ENCODE measurements around the gene ST3GAL4.
"Not testable (repeated sequence)": the region's sequence is repeated elsewhere in the genome, so short reads cannot be mapped to it uniquely, and the experiment has no call there.

ST3GAL4 gene

GRCh38 chr11:126346586-126346940 lies 8.9 kb upstream of the ST3GAL4 start:
- DNase-seq (ENCODE audit: low read depth, low spot score), result no peak

GRCh38 chr11:126346946-126347345 lies 8.5 kb upstream of the ST3GAL4 start:
- not testable (repeated sequence) for DNase-seq (ENCODE audit: low read depth, low spot score)

DNA sequence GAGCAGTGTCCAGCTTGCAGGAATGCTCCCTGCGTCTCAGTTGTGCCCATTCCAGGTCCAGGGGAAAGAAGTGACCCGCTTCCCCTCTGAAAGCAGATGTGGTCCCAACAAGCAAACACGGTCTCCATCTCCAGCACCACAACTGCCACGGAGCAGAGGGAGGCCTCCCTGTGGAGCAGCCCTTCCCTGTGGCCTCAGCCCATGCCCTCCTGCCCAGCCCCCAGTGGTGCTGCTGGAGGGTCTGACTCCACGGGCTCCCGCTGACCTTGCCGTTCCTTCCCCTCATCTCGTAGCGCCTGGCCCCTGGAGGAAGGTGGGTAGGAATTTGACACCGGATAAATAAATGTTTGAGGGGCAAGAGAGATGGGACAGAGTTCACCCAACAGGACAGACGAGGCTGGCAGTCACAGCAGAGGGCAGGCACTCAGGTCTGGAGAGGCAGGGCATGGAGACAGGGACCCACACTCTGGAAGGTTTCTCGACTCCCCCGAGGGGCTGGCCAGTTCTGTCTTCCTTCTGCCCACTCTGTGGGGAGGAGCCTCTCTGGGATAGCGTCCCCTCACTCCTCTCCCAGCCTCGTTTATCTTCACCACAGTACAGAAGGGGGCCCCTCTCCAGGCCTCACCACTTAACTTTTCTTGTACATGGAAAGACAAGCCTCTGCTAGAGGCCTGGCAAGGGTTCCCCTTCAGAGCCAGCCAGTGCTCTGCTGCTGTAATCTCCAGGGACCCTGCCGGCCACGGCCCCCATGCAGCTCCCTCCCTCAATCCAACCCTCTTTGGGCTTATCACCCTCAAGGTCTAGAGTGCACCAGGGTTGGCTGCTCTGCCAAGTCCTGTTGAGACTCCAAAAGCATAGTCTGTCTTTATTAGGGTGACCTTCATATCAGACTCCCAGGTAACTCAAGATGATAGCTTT lies 7.5 kb upstream of the ST3GAL4 start:
- no peak for DNase-seq (ENCODE audit: low read depth, low spot score)

GRCh38 chr11:126348806-126349582 lies 6.5 kb upstream of the ST3GAL4 start:
- no peak for DNase-seq (ENCODE audit: low read depth, low spot score)

DNA sequence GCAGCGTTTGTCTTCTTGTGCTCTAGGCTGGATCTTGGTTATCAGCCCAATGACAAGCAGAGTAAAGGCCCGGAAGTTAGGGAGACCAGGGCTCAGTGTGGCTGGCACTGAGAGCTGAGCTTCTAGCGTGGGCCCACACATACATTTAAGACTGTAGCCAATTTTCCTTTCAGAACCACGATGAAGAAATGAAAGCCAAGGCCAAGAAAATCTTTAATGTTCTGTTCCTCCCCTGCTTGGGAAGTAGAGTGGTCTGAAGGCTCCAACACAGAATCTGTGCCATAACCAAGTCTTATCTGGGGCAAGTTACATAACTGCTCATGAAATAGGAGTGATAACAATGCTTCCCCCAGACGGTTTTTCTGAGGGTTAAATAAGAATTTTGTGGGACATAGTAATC lies 4.7 kb upstream of the ST3GAL4 start:
- DNase-seq (ENCODE audit: low read depth, low spot score), result no peak

GRCh38 chr11:126352163-126352562 lies 3.3 kb upstream of the ST3GAL4 start:
- DNase-seq (ENCODE audit: low read depth, low spot score), result no peak

DNA sequence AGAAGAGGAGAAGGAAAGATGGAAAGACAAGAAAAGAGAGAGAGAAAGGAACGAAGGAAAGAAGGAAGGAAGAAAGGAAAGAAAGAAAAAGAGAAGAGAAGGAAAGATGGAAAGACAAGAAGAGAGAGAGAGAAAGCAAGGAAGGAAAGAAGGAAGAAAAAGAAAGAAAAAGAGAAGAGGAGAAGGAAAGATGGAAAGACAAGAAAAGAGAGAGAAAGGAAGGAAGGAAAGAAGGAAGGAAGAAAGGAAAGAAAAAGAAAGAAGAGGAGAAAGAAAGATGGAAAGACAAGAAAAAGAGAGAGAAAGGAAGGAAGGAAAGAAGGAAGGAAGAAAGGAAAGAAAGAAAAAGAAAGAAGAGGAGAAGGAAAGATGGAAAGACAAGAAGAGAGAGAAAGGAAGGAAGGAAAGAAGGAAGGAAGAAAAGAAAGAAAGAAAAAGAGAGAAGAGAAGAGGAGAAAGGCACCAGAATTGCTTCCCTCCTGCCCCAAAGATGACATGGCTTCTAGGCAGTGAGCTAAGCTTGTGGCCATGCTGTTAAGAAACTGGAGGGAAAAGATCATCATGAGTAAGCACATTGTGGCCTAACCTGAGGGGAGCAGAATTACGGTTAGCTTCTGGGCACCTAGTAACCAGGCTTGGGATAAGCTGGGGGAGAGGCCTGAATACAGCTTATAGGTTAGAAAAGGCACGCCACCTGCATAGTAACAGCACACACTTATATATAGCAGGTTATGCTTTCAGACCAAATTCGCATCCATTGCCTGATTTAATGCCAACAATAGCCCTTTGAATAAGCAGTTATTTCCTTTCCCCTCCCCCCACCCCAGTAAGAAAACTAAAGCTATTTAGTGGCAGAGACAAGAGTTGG lies 2.3 kb upstream of the ST3GAL4 start:
- DNase-seq (ENCODE audit: low read depth, low spot score), result peak; percentile 52

GRCh38 chr11:126354631-126355323 lies 709 bp upstream of the ST3GAL4 start:
- peak; percentile 40 for DNase-seq (ENCODE audit: low read depth, low spot score)

GRCh38 chr11:126355926-126356897 lies 726 bp downstream of the ST3GAL4 start:
- DNase-seq (ENCODE audit: low read depth, low spot score), result peak; percentile 38

DNA sequence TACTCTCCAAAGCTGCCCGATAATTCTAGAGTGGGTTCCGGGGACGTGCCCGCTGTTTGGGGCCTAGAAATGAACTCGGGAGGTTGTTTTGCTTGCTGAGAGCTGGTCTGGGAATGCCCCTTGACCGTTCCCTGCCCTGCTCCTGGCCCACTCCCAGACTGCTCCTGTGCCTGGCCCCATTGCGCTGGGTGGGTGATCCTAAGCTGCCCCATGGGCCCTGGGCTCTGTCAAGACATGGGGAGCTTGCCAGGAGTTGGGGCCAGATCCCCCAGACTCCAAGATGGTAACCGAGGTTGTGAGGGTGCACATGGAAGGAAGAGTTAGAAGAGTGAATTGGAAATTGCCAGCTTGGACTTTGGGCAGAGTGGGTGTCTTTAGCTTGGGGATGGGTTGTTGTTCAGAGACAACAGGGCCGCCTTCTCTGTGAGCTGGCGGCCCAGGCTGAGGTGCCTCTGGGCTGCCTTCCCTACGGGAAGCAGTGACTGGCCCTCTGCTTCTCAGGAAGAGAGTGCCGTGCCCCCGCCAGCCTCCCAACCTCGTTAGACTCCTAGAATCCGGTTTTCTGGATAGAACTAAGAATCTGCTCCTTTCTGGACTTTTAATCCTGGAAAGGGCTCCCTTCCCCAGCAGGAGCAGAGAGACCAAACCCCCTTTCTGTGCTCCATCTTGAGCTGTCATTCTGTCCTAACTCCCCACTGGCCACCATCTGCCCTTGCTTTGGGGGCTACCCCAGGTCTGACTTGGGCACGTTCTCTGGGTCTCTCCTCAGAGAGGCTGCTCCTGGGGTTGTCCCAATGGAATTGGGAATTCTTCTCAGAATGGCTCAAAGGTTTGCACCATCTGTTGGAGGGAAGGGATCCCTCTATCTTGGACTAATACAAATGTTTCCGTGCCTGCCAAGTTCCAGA lies 1.8 kb downstream of the ST3GAL4 start:
- DNase-seq (ENCODE audit: low read depth, low spot score), result no peak

DNA sequence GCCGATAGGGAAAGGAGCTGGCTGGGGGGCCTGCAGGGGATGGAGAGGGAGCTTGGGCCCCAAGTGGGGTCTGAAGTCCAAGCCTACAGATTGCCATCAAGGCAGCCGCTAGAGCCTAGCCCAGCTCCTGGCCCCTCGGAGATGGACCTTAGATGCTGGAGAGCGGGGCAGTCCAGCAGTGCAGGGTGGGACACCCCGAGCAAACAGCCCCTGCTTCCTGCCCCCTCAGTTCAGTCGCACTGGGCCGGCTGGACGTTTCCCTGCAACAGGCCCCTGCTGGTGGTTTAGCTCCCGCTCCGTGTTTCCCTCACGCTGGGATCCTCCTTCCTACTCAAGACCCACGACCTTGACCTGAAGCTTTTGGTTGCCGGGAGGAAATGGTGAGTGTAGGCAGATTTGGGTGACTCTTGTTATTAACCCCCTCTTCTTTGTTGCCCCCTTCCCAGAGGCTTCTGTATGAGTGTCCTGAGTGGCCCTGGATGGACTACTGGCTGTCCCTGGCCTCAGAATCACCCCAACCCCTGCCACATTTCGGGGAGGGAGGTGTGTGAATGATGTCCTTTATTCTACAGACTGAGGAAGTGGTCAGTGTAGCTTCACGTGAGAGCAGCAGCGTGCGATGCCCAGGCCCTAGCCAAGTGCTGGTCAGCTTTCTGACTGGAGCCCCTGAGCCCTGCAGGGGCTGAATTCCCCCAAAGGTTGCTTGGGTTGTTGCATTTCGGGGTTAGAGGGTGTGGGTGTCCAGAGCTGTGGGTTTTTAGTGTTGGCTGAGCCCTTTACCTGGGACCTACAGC lies 2.7 kb downstream of the ST3GAL4 start:
- DNase-seq (ENCODE audit: low read depth, low spot score), result no peak

- no peak for DNase-seq (ENCODE audit: low read depth, low spot score)
Observed at GRCh38 chr11:126358763-126359160, 3.3 kb downstream of the ST3GAL4 start.

DNA sequence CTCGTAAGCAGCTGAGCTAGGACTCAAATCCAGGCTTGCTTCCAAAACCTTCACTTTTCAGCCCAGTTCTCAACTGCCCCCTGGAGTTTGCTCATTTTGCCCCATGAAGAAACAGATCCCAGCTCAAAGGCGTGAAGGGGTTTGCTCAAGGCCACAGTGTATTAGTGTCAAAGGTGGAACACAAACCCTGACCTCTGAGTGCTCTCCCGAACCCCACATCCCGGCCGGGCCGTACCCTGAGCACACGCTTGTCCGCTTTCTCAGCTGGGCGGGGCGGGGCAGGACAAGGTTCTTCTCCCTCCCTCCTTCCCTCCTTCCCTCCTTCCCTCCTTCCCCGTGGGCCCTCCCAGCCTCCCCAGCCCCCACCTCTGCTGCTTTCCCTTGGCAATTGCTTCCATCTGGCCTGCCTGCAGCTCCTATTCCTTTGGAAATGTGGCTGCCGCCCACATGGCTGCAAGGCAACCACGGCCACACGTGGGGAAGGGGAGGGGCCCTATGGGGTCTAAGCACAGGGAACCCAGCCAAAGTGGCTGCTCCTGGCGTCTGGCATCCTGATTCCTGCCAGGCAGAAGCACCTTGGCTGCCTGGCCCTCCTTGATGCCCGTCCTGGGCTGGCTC lies 4.1 kb downstream of the ST3GAL4 start:
- DNase-seq (ENCODE audit: low read depth, low spot score), result no peak

DNA sequence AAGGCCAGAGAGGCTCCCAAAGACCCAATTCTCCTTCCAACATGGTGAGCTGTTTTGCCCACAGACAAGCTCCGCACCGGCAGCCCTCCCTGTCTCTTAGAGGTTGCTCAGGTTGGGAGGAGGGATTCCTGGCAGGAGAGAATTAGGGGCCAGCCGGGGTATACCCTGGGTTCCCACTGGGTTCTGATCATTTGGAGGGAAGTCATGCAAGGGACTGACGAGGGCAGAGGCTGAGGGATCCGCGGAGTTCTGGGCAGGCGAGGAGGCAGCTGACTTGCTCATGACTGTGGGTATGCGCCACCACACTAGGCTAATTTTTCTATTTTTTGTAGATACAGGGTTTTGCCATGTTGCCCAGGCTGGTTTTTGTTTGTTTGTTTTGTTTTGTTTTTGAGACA lies 4.6 kb downstream of the ST3GAL4 start:
- no peak for DNase-seq (ENCODE audit: low read depth, low spot score)

GRCh38 chr11:126361400-126361799 lies 5.9 kb downstream of the ST3GAL4 start:
- DNase-seq (ENCODE audit: low read depth, low spot score), result no peak

DNA sequence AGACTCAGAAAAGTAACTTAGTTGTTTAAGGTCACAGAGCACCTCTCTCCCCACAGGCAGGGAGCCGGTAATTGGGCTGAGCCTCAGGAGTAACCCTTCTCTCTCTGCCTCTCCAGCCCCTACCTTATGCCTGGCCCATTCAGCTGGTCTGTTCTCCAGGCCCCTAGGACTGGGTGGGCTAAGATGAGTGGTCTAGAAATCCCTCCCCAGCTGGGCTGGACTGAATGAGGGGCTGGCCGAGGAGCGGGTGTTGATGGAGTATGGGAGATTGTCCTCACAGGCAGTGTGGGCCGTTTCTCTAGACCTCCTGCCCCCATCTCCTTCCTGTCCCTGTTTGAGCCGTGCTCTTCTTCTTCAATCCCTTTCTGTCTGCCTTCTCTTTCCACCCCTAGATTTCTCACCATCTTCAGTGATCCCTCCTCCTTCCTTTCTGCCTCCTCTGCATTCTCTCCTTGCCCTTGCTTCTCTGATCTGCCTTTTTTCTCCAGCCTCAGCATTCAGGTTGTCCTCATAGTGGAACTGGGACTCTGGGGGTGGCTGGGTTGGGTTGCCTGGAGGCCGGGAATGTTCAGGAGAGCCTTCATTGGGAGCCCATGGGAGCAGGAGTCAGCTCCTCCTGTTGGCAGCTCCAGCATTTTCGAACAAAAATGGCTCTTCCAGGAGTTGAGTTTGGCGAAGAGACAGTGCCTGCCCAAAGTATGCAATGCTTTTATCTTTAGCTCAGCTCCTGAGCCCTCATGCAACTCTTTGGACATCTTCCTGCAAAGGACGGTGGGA lies 7.6 kb downstream of the ST3GAL4 start:
- DNase-seq (ENCODE audit: low read depth, low spot score), result no peak

DNA sequence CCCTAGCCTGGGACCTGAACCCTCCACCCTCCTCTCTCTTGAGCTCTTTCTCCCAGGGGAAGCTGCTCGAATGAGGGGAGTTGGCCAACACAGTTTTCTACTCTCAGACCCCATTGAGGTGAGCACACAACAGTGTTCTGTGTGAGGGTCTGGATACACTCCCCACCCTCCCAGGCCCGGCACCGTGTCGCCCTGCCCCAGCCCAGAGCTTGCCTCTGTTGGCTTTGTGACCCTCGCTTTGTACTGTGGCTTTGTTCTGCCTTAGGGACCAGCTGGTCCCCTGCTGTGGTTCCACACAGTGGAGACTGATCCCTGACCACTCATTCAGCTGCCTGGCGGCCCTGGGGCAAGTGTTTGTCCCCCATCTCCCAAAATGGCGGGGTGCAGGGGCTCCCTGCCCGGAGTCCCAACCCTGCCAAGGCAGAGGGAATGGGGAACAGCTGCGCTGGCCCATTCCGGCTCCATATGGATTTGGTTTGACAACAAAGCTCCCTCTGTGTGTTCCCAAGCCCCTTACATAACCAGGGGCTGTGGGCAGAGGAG lies 8.3 kb downstream of the ST3GAL4 start:
- DNase-seq (ENCODE audit: low read depth, low spot score), result no peak

All from ELF-1 (cell line).